GM23248 (cell line): ENCODE data around the gene RHBDL3. TPM values are rescaled to one million over a fixed set of nuclear protein-coding genes. Genes with fewer than 3 reads are reported as not detected.
"Not testable (repeated sequence)": the region's sequence is repeated elsewhere in the genome, so short reads cannot be mapped to it uniquely, and the experiment has no call there.

Experiments
- DNase-seq: peaks from one replicate; pipeline ENCODE4 v3.0.0-alpha.2; 2015
- H2AFZ ChIP-seq: fragments of 200-600 bp; sonication (generic); 2 replicates; pipeline ENCODE4 v1.6.1; 2016; ENCODE audit warnings: antibody characterized with exemption
- H3F3A ChIP-seq: fragments of 200-600 bp; sonication (generic); 2 replicates; pipeline ENCODE4 v1.6.1; 2016; ENCODE audit warnings: mild to moderate bottlenecking, antibody characterized with exemption, mixed run types; ENCODE audit not compliant: insufficient read depth
- H3K27ac ChIP-seq: fragments of 200-600 bp; sonication (generic); 2 replicates; pipeline ENCODE4 v1.5.1; 2016; ENCODE audit warnings: mild to moderate bottlenecking
- H3K27me3 ChIP-seq: fragments of 200-600 bp; sonication (generic); replicated peaks from 2 replicates; pipeline ENCODE4 v1.6.1; 2016; ENCODE audit warnings: mild to moderate bottlenecking; ENCODE audit not compliant: insufficient read depth
- H3K36me3 ChIP-seq: fragments of 200-600 bp; sonication (generic); 2 replicates; pipeline ENCODE4 v1.6.1; 2016; ENCODE audit warnings: low read depth, mild to moderate bottlenecking
- H3K4me1 ChIP-seq: fragments of 200-600 bp; sonication (generic); 2 replicates; pipeline ENCODE4 v1.6.1; 2016; ENCODE audit warnings: mild to moderate bottlenecking; ENCODE audit not compliant: insufficient read depth
- H3K4me2 ChIP-seq: fragments of 200-600 bp; sonication (generic); one replicate; pipeline ENCODE4 v1.6.1; 2016; ENCODE audit warnings: mild to moderate bottlenecking; ENCODE audit not compliant: unreplicated experiment
- H3K4me3 ChIP-seq: fragments of 200-600 bp; sonication (generic); 2 replicates; pipeline ENCODE4 v1.5.1; 2016; ENCODE audit warnings: mild to moderate bottlenecking
- H3K79me2 ChIP-seq: fragments of 200-600 bp; sonication (generic); 2 replicates; pipeline ENCODE4 v1.6.1; 2016; ENCODE audit warnings: mild to moderate bottlenecking; ENCODE audit not compliant: insufficient read depth
- H3K9ac ChIP-seq: fragments of 200-600 bp; sonication (generic); 2 replicates; pipeline ENCODE4 v1.6.1; 2016; ENCODE audit warnings: mild to moderate bottlenecking
- H3K9me2 ChIP-seq: fragments of 200-600 bp; sonication (generic); 2 replicates; pipeline ENCODE4 v1.6.1; 2016; ENCODE audit warnings: mixed run types, mild to moderate bottlenecking, moderate library complexity; ENCODE audit not compliant: insufficient read depth
- H3K9me3 ChIP-seq: fragments of 200-600 bp; sonication (generic); one replicate; pipeline ENCODE4 v1.6.1; 2017; ENCODE audit warnings: low read depth
- H4K20me1 ChIP-seq: fragments of 200-600 bp; sonication (generic); 2 replicates; pipeline ENCODE4 v1.6.0; 2016; ENCODE audit not compliant: insufficient read depth
- EZH2 ChIP-seq: fragments of 200-600 bp; sonication (generic); IDR thresholded peaks from 2 replicates; pipeline ENCODE4 v1.6.1; 2018; ENCODE audit warnings: antibody characterized with exemption, mild to moderate bottlenecking; ENCODE audit not compliant: insufficient read depth, poor library complexity, severe bottlenecking
- EZH2phosphoT487 ChIP-seq: fragments of 200-600 bp; sonication (generic); IDR thresholded peaks from 2 replicates; pipeline ENCODE4 v1.6.1; 2018; ENCODE audit warnings: antibody characterized with exemption, moderate library complexity, mild to moderate bottlenecking, low read depth; ENCODE audit not compliant: insufficient read depth
- WGBS, 2 experiments: methylation state at CpG; one replicate each; pipeline ENCODE4 v1.1.6; 2015 to 2017; ENCODE audit warnings: low lambda C conversion rate in 2 of 2, low coverage in 1 of 2; ENCODE audit errors: missing lambda C conversion rate in 2 of 2; 5-methylcytosine and 5-hydroxymethylcytosine counted together
- in situ Hi-C: fragments of 300-500 bp; cut with MboI; formaldehyde crosslinking; loops from 2 replicates; pipeline ENCODE4 v1.15.0; 2020
- polyA plus RNA-seq: library from polyadenylated mRNA; unstranded; fragments of >200 nt; fragmentation: Nextera tagmentation; extraction: Ambion mirVana; gene quantifications from 2 replicates; pipeline ENCODE4 v1.2.1, GENCODE V29; 2016
- total RNA-seq: library from RNA; depleted of rRNA; stranded (reverse); fragments of >200 nt; shearing (Covaris generic); gene quantifications from 2 replicates; pipeline ENCODE4 v1.2.3, GENCODE V29; 2014

The RHBDL3 gene
- total and polyA plus RNA-seq, 2 experiments from 2014 or later = 0.09 to 0.11 TPM

DNA sequence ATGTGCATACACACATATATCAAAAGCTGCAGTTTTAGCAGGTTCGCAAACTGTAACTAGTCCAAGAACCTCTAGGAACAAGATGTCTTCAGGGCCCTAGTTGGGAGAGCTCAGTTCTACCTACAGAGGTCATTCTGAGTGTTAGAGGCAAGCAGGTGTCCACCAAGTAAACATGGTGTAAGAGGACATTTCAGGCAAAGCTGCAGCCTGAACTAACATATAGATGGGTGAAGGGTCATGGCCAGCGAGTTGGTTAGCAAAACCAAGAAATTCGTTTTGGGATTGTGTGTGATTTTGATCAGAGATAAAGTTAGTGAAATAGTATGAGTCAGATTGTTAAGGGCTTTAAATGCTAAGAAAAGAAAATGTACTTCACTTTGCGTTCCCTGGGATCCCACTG is 51.7 kb downstream of the RHBDL3 start:
- no peak for DNase-seq
- Histone ChIP-seq H3F3A (no peaks in the 10 kb centered on the region), H3K9me3 (no peaks in the 10 kb centered on the region), H3K9me2 (no peaks in the 10 kb centered on the region), H3K4me3 (no peak overlapping the region), H3K79me2 (no peaks in the 10 kb centered on the region), H4K20me1 (no peaks in the 10 kb centered on the region), H3K36me3 (no peaks in the 10 kb centered on the region), H3K27me3 (no peaks in the 10 kb centered on the region), H3K9ac (no peak overlapping the region), H2AFZ (no peak overlapping the region), H3K4me2 (no peak overlapping the region), H3K27ac (no peak overlapping the region), H3K4me1 (no peaks in the 10 kb centered on the region)
- WGBS, 2 experiments = 75% methylated on average over 4 of the region's 4 CpGs
- TF ChIP-seq EZH2phosphoT487 (no peak), EZH2 (no peak)
- in situ Hi-C loops = no loop called here

DNA sequence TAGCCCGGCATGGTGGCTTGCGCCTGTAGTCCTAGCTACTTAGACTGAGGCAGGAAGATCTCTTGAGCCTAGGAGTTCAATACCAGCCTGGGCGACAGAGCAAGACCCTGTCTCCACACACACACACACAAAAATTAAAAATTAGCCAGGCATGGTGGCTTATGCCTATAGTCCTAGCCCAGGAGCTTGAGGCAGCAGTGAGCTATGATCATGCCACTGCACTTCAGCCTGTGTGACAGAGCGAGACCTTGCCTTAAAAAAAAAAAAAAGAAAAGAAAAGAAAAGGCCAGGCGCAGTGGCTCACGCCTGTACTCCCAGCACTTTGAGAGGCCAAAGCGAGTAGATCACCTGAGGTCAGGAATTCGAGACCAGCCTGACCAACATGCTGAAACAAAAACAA is 52.4 kb downstream of the RHBDL3 start:
- Histone ChIP-seq H3K4me2 (no peak overlapping the region), H3K9me2 (no peaks in the 10 kb centered on the region), H4K20me1 (no peaks in the 10 kb centered on the region), H3K9ac (no peak overlapping the region), H2AFZ (no peak overlapping the region), H3K9me3 (no peaks in the 10 kb centered on the region), H3K4me3 (no peak overlapping the region), H3K27me3 (no peaks in the 10 kb centered on the region), H3K36me3 (no peaks in the 10 kb centered on the region), H3K79me2 (no peaks in the 10 kb centered on the region), H3F3A (no peaks in the 10 kb centered on the region), H3K27ac (no peak overlapping the region), H3K4me1 (no peaks in the 10 kb centered on the region)
- in situ Hi-C loops = no loop called here
- WGBS, 2 experiments = 88 to 95% methylated on average over 8 of the region's 8 CpGs
- TF ChIP-seq EZH2phosphoT487 = no peak
- TF ChIP-seq EZH2 = no peak
- DNase-seq = no peak

DNA sequence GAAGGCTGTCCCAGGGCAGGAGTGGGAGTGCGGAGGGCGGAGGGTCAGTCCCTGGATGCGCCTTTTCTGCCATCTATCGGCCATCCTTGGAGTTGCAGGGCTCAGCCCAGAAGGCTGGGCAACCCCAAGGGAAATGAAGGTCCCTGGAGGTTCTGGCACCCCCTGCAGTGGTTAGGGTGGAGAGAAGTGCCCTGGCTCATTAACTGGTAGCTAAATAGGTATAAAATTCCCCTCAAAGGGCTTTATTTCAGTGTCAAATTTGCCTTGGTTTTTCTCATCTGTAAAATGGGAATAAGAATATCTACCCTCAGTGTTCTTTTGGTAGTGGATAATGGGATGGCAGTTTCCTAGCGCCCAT is 53.9 kb downstream of the RHBDL3 start:
- no peak overlapping the region for H3K4me3 ChIP-seq
- 17 to 18% methylated on average over 5 of the region's 5 CpGs for WGBS, 2 experiments
- no peaks in the 10 kb centered on the region for H3K27me3 ChIP-seq
- H3K36me3 ChIP-seq = no peaks in the 10 kb centered on the region
- peak; percentile 72 for DNase-seq
- TF ChIP-seq EZH2phosphoT487 (no peak), EZH2 (no peak)
- in situ Hi-C loops = no loop called here
- no peak overlapping the region for H3K9ac ChIP-seq
- H3F3A ChIP-seq = no peaks in the 10 kb centered on the region
- H3K9me3 ChIP-seq = no peaks in the 10 kb centered on the region
- H3K9me2 ChIP-seq = no peaks in the 10 kb centered on the region
- peak overlapping the region; percentile 64 for H3K4me2 ChIP-seq
- H3K27ac ChIP-seq = no peak overlapping the region
- H4K20me1 ChIP-seq = no peaks in the 10 kb centered on the region
- no peaks in the 10 kb centered on the region for H3K4me1 ChIP-seq
- no peak overlapping the region for H2AFZ ChIP-seq
- H3K79me2 ChIP-seq = no peaks in the 10 kb centered on the region

DNA sequence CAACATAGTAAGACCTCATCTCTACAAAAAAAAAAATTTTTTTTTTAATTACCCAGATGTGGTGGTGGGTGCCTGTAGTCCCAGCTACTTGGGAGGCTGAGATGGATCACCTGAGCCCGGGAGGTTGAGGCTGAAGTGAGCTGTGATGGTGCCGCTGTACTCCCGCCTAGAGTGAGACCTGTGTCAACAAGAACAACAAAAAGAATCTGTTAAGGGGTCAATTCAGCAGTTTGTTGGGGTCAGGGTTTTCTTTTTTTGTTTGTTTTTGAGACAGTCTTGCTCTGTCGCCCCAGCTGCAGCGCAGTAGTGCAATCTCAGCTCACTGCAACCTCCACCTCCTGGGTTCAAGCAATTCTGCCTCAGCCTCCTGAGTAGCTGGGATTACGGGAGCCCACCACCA is 54.4 kb downstream of the RHBDL3 start:
- H3K4me3 ChIP-seq, H3K4me1 ChIP-seq, H3K4me2 ChIP-seq, H3K27me3 ChIP-seq, in situ Hi-C loops, H3K27ac ChIP-seq, H3K9me2 ChIP-seq, H4K20me1 ChIP-seq, H3F3A ChIP-seq, H3K9me3 ChIP-seq, DNase-seq, H3K36me3 ChIP-seq, H3K79me2 ChIP-seq, H3K9ac ChIP-seq, H2AFZ ChIP-seq: not testable (repeated sequence)
- WGBS, 2 experiments = 87 to 99% methylated on average over 6 of the region's 6 CpGs

DNA sequence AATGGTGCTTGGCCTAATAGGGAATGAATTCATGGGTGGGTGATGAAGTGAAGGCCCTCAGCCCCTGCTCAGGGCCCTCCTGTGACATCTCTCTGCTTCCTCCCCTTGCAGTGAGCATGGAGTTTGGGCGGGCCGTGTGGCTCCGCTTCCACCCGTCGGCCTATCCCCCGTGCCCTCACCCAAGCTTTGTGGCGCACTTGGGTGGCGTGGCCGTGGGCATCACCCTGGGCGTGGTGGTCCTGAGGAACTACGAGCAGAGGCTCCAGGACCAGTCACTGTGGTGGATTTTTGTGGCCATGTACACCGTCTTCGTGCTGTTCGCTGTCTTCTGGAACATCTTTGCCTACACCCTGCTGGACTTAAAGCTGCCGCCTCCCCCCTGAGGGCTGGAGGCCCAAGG is 55.2 kb downstream of the RHBDL3 start:
- no peaks in the 10 kb centered on the region for H4K20me1 ChIP-seq
- 90 to 91% methylated on average over 15 of the region's 15 CpGs for WGBS, 2 experiments
- no peaks in the 10 kb centered on the region for H3K9me3 ChIP-seq
- no peak overlapping the region for H3K9ac ChIP-seq
- H3K4me2 ChIP-seq = no peak overlapping the region
- H3K9me2 ChIP-seq = no peaks in the 10 kb centered on the region
- no peaks in the 10 kb centered on the region for H3F3A ChIP-seq
- H3K4me1 ChIP-seq = no peaks in the 10 kb centered on the region
- no peak for DNase-seq
- in situ Hi-C loops = no loop called here
- no peak overlapping the region for H3K27ac ChIP-seq
- TF ChIP-seq EZH2phosphoT487 (no peak), EZH2 (no peak)
- H3K79me2 ChIP-seq = no peaks in the 10 kb centered on the region
- H3K27me3 ChIP-seq = no peaks in the 10 kb centered on the region
- no peak overlapping the region for H3K4me3 ChIP-seq
- no peaks in the 10 kb centered on the region for H3K36me3 ChIP-seq
- no peak overlapping the region for H2AFZ ChIP-seq
